Suprapubic skin (tissue), 4 donors: ENCODE measurements around the gene ATIC. TPM values are rescaled to one million over a fixed set of nuclear protein-coding genes. Genes with fewer than 3 reads are reported as not detected.

Experiments
- DNase-seq, 2 donors: peaks; one replicate each; pipeline ENCODE4 v3.0.0-alpha.2; 2019; ENCODE audit warnings: low spot score in 2 of 2
- H3K27ac ChIP-seq: fragments of 200-600 bp; sonication (generic); one replicate; pipeline ENCODE4 v1.5.1; 2019
- H3K27me3 ChIP-seq: fragments of 200-600 bp; sonication (generic); one replicate; pipeline ENCODE4 v1.5.1; 2019
- H3K36me3 ChIP-seq: fragments of 200-600 bp; sonication (generic); one replicate; pipeline ENCODE4 v1.5.1; 2019
- H3K4me1 ChIP-seq: fragments of 200-600 bp; sonication (generic); one replicate; pipeline ENCODE4 v1.5.1; 2019
- H3K4me3 ChIP-seq: fragments of 200-600 bp; sonication (generic); one replicate; pipeline ENCODE4 v1.5.1; 2019; ENCODE audit warnings: mild to moderate bottlenecking
- H3K9me3 ChIP-seq: fragments of 200-600 bp; sonication (generic); one replicate; pipeline ENCODE4 v1.5.1; 2019
- EP300 ChIP-seq: sonication (generic); formaldehyde crosslinking; IDR thresholded peaks from one replicate; pipeline ENCODE4 v1.6.1; 2017; ENCODE audit warnings: antibody characterized with exemption
- POLR2A ChIP-seq, 2 donors: fragments of 450-650 bp; IDR thresholded peaks; one replicate each; pipeline ENCODE4 v1.6.1; 2017; ENCODE audit warnings: antibody characterized with exemption in 2 of 2, mild to moderate bottlenecking in 2 of 2, moderate library complexity in 2 of 2
- POLR2AphosphoS5 ChIP-seq, 3 donors: sonication (generic); formaldehyde crosslinking; IDR thresholded peaks; one replicate each; pipeline ENCODE4 v1.6.1; 2017; ENCODE audit warnings: antibody characterized with exemption in 3 of 3
- WGBS: methylation state at CpG from one replicate; pipeline ENCODE4 v1.1.5; 2018; 5-methylcytosine and 5-hydroxymethylcytosine counted together
- total RNA-seq, 4 donors: library from RNA; depleted of rRNA; stranded (reverse); fragments of >200 nt; gene quantifications; one replicate each; pipeline ENCODE4 v1.1.0, GENCODE V29; 2016
- TF ChIP-seq, protein P1 (sequence below), 2 donors: fragments of 200-600 bp in 1 of 2; fragments of 450-650 bp in 1 of 2; sonication (generic) in 1 of 2; IDR thresholded peaks; one replicate each; pipeline ENCODE4 v1.5.1; 2016 to 2019; ENCODE audit warnings: antibody characterized with exemption in 2 of 2, mild to moderate bottlenecking in 1 of 2, moderate library complexity in 1 of 2

The ATIC gene
- total RNA-seq, 4 donors from 2014 or later, result 22.7 to 49.8 (median 29.8) TPM

DNA sequence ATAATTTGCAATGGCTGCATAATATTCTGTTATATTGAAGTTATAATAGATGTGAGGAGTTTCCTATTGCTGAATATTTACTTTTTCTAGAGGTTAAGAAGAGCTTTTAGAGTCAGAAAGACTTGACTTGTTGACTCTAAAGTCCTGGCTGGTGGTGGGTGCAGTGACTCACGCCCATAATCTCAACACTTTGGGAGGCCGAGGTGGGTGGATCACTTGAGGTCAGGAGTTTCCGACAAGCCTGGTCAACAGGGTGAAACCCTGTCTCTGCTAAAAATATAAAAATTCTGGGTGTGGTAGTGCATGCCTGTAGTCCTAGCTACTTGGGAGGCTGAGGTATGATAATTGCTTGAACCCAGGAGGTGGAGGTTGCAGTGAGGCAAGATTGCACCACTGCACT, 33.9 kb upstream of the ATIC start:
- 85% methylated on average over 3 of the region's 3 CpGs for WGBS
- no peaks in the 10 kb centered on the region for H3K9me3 ChIP-seq
- H3K4me1 ChIP-seq, result no peaks in the 10 kb centered on the region
- no peak for DNase-seq
- H3K4me3 ChIP-seq, result no peak overlapping the region
- H3K27ac ChIP-seq, result no peak overlapping the region
- TF ChIP-seq POLR2AphosphoS5 (IDR thresholded peaks at IDR 0.05) (no peak), EP300 (no peak), POLR2A (IDR thresholded peaks at IDR 0.05) (no peak)
- TF ChIP-seq, protein P1, sequence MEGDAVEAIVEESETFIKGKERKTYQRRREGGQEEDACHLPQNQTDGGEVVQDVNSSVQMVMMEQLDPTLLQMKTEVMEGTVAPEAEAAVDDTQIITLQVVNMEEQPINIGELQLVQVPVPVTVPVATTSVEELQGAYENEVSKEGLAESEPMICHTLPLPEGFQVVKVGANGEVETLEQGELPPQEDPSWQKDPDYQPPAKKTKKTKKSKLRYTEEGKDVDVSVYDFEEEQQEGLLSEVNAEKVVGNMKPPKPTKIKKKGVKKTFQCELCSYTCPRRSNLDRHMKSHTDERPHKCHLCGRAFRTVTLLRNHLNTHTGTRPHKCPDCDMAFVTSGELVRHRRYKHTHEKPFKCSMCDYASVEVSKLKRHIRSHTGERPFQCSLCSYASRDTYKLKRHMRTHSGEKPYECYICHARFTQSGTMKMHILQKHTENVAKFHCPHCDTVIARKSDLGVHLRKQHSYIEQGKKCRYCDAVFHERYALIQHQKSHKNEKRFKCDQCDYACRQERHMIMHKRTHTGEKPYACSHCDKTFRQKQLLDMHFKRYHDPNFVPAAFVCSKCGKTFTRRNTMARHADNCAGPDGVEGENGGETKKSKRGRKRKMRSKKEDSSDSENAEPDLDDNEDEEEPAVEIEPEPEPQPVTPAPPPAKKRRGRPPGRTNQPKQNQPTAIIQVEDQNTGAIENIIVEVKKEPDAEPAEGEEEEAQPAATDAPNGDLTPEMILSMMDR (IDR thresholded peaks at IDR 0.05), result no peak
- H3K27me3 ChIP-seq, result no peaks in the 10 kb centered on the region
- H3K36me3 ChIP-seq, result no peaks in the 10 kb centered on the region

DNA sequence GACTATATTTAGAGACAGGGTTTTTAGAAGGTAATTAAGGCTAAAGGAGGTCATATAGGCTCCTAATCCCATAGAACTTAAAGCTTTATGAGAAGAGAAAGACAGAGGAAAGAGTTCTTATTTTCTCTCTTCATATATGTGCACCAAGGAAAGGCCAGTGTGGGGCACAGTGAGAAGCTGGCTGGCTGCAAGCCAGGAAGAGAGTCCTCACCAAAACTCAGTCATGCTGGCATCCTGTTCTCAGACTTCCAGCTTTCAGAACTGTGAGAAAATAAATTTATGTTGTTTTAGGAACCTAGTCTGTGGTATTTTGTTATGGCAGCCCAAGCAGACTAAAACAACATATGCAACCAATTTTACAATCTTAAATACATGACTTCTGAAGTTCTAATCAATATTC, 31.5 kb upstream of the ATIC start:
- Histone ChIP-seq H3K9me3 (no peaks in the 10 kb centered on the region), H3K27ac (no peak overlapping the region), H3K36me3 (no peaks in the 10 kb centered on the region), H3K4me3 (no peak overlapping the region), H3K4me1 (no peaks in the 10 kb centered on the region), H3K27me3 (no peaks in the 10 kb centered on the region)
- no peak for DNase-seq
- TF ChIP-seq POLR2A (IDR thresholded peaks at IDR 0.05) (no peak), POLR2AphosphoS5 (IDR thresholded peaks at IDR 0.05) (no peak), EP300 (no peak)
- TF ChIP-seq, protein P1 (IDR thresholded peaks at IDR 0.05), result no peak

DNA sequence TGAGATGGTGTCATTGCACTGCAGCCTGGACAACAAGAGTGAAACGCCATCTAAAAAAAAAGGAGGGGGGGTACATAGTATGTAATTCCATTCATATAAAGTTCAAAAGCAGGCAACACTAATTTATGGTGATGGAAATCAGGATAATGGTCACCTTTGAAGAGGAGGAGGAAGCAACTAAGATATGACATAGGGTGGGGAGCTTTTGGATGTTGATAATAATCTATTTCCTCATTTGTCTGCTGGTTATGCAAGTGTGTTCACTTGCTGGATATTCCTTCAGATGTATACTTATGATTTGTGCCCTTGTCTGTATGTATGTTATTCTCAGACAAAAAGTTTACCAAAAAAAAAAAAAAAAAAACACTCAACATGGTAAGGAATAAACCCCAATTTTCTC, 28.6 kb upstream of the ATIC start:
- no peaks in the 10 kb centered on the region for H3K4me1 ChIP-seq
- WGBS, result 74% methylated on average over 1 of the region's 1 CpG
- no peak for TF ChIP-seq POLR2AphosphoS5 (IDR thresholded peaks at IDR 0.05)
- TF ChIP-seq, protein P1 (IDR thresholded peaks at IDR 0.05), result no peak
- no peak for TF ChIP-seq POLR2A (IDR thresholded peaks at IDR 0.05)
- no peak for TF ChIP-seq EP300
- no peaks in the 10 kb centered on the region for H3K27me3 ChIP-seq
- H3K4me3 ChIP-seq, result no peak overlapping the region
- DNase-seq, result no peak
- H3K36me3 ChIP-seq, result no peaks in the 10 kb centered on the region
- H3K27ac ChIP-seq, result no peak overlapping the region
- no peaks in the 10 kb centered on the region for H3K9me3 ChIP-seq

DNA sequence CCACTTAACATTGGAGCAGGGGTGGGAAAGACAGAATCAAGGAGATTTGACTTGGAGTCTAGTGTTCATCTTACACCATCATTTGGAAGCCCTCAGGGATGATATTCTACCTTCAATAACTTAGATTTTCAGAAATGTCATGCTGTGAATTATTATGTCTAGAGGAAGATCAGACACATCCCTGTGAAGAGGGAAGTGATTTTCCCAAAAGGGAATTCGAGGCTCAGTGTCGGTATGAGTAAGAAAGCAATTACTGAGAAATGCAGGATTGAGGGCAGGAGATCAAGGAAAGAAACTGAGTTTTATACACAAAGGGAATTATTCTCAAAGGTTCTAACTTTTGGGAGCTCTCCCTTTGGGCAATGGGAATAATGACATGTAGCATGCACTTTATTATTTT, 25.6 kb upstream of the ATIC start:
- no peak for DNase-seq
- TF ChIP-seq, protein P1 (IDR thresholded peaks at IDR 0.05), result no peak
- TF ChIP-seq POLR2A (IDR thresholded peaks at IDR 0.05) (no peak), POLR2AphosphoS5 (IDR thresholded peaks at IDR 0.05) (no peak), EP300 (no peak)
- no peak overlapping the region for H3K4me3 ChIP-seq
- H3K36me3 ChIP-seq, result no peaks in the 10 kb centered on the region
- 50% methylated on average over 2 of the region's 2 CpGs for WGBS
- no peaks in the 10 kb centered on the region for H3K4me1 ChIP-seq
- no peaks in the 10 kb centered on the region for H3K9me3 ChIP-seq
- no peak overlapping the region for H3K27ac ChIP-seq
- H3K27me3 ChIP-seq, result no peaks in the 10 kb centered on the region

DNA sequence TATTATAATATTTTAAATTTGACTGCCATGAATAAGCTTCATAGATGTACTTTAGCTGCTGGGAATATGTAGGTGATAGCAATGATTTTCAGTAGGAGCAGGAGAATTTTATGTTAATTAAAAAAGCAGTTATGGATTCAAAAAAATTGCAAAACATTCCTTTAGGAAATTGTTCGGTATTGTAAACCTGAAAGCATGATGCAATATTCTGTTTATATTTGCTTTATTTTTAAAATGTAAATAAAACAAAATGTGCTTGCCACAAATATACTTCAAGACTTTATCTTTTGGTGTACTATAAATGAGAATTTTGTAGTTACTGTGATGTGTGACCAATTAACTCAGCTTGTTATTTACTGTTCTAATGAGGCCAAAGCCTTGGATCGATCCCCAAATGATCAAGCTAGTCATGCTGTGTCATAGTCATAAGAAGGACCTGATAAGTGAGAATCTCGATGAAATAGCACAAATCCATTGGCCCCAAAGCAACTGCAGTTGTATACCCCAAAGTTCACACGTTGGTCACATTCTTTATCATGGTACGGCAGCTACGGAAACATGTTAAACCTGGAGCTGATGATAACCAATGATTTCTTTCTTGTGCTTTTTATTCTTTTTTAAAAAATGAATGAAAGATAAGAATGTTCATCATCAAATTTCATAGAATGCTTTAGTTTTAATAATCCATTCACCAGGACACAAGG, 23.6 kb upstream of the ATIC start:
- WGBS, result 73% methylated on average over 6 of the region's 6 CpGs
- Histone ChIP-seq H3K9me3 (no peaks in the 10 kb centered on the region), H3K27ac (no peak overlapping the region), H3K4me3 (no peak overlapping the region), H3K27me3 (no peaks in the 10 kb centered on the region), H3K36me3 (no peaks in the 10 kb centered on the region), H3K4me1 (no peaks in the 10 kb centered on the region)
- DNase-seq, result no peak
- TF ChIP-seq EP300 (no peak), POLR2AphosphoS5 (IDR thresholded peaks at IDR 0.05) (no peak), POLR2A (IDR thresholded peaks at IDR 0.05) (no peak)
- TF ChIP-seq, protein P1 (IDR thresholded peaks at IDR 0.05), result no peak
